ENCODE results near the gene CHRNB2. TPM values are rescaled to one million over a fixed set of nuclear protein-coding genes. Genes with fewer than 3 reads are reported as not detected.

The CHRNB2 gene
- total and polyA plus RNA-seq, 2 of the 4 experiments (the other 2 are of a cell fraction): under 0.01 to 0.03 TPM

DNA sequence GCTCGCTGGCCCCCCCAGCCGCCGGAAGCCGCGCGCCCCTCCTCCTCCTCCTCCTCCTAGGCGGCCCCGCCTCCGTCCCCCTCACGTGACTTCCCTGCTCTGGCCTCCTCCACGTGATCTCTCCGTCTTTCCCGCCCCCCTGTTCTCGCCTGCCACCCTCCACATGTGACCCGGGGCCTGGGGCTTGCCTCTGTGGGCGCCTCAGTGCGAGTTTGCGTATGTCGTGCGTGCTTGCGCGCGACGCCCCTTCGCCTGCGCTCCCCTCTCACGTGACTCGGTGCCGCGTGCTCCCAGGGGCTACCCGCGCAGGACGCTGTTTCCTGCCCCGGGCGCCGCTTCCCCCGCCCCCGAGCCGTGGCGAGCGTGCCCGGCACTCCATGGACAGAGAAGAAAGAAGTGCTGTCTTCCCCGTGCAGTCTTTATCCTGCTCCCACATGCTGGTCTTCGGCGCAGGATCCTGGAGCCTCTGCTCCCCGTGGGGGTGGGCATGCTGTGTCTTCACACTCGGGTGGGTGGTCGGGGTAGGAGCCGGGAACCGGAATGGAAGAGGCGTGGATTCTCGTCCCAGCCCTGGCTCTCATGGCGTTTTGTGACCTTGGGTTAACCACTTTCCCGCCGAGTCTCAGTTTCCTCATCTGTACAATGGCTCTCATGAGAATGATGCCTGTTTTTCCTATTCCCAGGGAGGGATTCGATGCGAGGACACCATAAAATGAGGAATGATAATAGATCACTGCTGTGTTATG, 8.7 kb upstream of the CHRNB2 start (continued):
- TF ChIP-seq, protein P1, sequence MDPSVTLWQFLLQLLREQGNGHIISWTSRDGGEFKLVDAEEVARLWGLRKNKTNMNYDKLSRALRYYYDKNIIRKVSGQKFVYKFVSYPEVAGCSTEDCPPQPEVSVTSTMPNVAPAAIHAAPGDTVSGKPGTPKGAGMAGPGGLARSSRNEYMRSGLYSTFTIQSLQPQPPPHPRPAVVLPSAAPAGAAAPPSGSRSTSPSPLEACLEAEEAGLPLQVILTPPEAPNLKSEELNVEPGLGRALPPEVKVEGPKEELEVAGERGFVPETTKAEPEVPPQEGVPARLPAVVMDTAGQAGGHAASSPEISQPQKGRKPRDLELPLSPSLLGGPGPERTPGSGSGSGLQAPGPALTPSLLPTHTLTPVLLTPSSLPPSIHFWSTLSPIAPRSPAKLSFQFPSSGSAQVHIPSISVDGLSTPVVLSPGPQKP (IDR thresholded peaks at IDR 0.05; ENCODE audit: borderline replicate concordance, low read depth, low read length): no peak
- TF ChIP-seq CHD1 (IDR thresholded peaks at IDR 0.05; ENCODE audit: low read depth, low read length) (no peak), RAD21 (IDR thresholded peaks at IDR 0.05; ENCODE audit: low read length) (no peak)
